HepG2 (cell line): ENCODE results near the gene ATP2B2. TPM values are rescaled to one million over a fixed set of nuclear protein-coding genes. Genes with fewer than 3 reads are reported as not detected.
A peak's percentile ranks its signal among the peaks of the same experiment; 100 is the strongest.

Experiments
- ASH2L ChIP-seq: fragments of 300-600, 200-600 bp; sonication (generic); IDR thresholded peaks from 2 replicates; pipeline ENCODE4 v1.7.0; 2017; ENCODE audit warnings: low read depth, mild to moderate bottlenecking, moderate library complexity, mixed read lengths, low read length; ENCODE audit not compliant: insufficient read length
- JUN ChIP-seq: sonication (generic); formaldehyde crosslinking; IDR thresholded peaks from 2 replicates; pipeline ENCODE4 v1.4.0; 2020; ENCODE audit warnings: mild to moderate bottlenecking, missing genetic modification reagents
- KDM6A ChIP-seq: IDR thresholded peaks from 2 replicates; pipeline ENCODE4 v1.6.1; 2016; ENCODE audit warnings: low read depth
- LCORL ChIP-seq, 2 experiments: fragments of 450-650 bp in 1 of 2; sonication (generic) in 1 of 2; formaldehyde crosslinking in 1 of 2; IDR thresholded peaks; 2 replicates each; pipeline versions ENCODE4 v1.5.0 to v1.6.1; 2017 to 2020; ENCODE audit warnings: antibody characterized with exemption in 1 of 2, missing genetic modification reagents in 1 of 2
- SETDB1 ChIP-seq: sonication (generic); formaldehyde crosslinking; IDR thresholded peaks from 2 replicates; pipeline ENCODE4 v1.5.1; 2020; ENCODE audit warnings: missing genetic modification reagents, mild to moderate bottlenecking, borderline replicate concordance
- ZNF10 ChIP-seq: sonication (generic); formaldehyde crosslinking; IDR thresholded peaks from 2 replicates; pipeline ENCODE4 v1.4.0; 2020; ENCODE audit warnings: mild to moderate bottlenecking, low read depth, missing genetic modification reagents, borderline replicate concordance
- ZNF782 ChIP-seq: sonication (generic); formaldehyde crosslinking; IDR thresholded peaks from 2 replicates; pipeline ENCODE4 v1.4.0; 2020; ENCODE audit warnings: missing genetic modification reagents, mild to moderate bottlenecking, borderline replicate concordance
- polyA plus RNA-seq, 8 experiments: library from polyadenylated mRNA; depleted of rRNA in 3 of 8; stranded (reverse) in 7 of 8; unstranded in 1 of 8; fragments of >200 nt; fragmentation: Illumina TruSeq in 4 of 8; extraction: Trizol in 4 of 8; gene quantifications; 2 replicates each; pipeline versions ENCODE4 v1.2.1 to v1.2.3, GENCODE V29; 2011 to 2016; ENCODE audit warnings: low read depth in 4 of 8, missing spikeins in 1 of 8, mixed read lengths in 1 of 8; ENCODE audit not compliant: insufficient read depth in 1 of 8
- total RNA-seq, 5 experiments: library from RNA; depleted of rRNA; stranded (reverse); fragments of >200 nt; fragmentation: Illumina TruSeq; extraction: Trizol; gene quantifications; 2 replicates each; pipeline ENCODE4 v1.2.3, GENCODE V29; 2016; ENCODE audit warnings: low read depth in 1 of 5
- TF ChIP-seq, protein P1 (sequence below): sonication (generic); formaldehyde crosslinking; IDR thresholded peaks from 2 replicates; pipeline ENCODE4 v1.8.1; 2023; ENCODE audit warnings: mild to moderate bottlenecking, inconsistent platforms, moderate library complexity, missing genetic modification reagents, borderline replicate concordance
- TF ChIP-seq, protein P2 (sequence below): sonication (generic); formaldehyde crosslinking; IDR thresholded peaks from 2 replicates; pipeline ENCODE4 v1.8.0; 2022; ENCODE audit warnings: low read depth, missing genetic modification reagents
- TF ChIP-seq, protein P3 (sequence below): sonication (generic); formaldehyde crosslinking; IDR thresholded peaks from 2 replicates; pipeline ENCODE4 v1.4.0; 2020; ENCODE audit warnings: mild to moderate bottlenecking, missing genetic modification reagents
- TF ChIP-seq, protein P4 (sequence below): sonication (generic); formaldehyde crosslinking; IDR thresholded peaks from 2 replicates; pipeline ENCODE4 v1.4.0; 2020; ENCODE audit warnings: missing genetic modification reagents
- TF ChIP-seq, protein P5 (sequence below): sonication (generic); formaldehyde crosslinking; IDR thresholded peaks from 2 replicates; pipeline ENCODE4 v1.5.1; 2020; ENCODE audit warnings: mild to moderate bottlenecking, moderate library complexity, missing genetic modification reagents
- TF ChIP-seq, protein P6 (sequence below): sonication (generic); formaldehyde crosslinking; IDR thresholded peaks from 2 replicates; pipeline ENCODE4 v1.5.0; 2020; ENCODE audit warnings: missing genetic modification reagents
- TF ChIP-seq, protein P7 (sequence below): sonication (generic); formaldehyde crosslinking; IDR thresholded peaks from 2 replicates; pipeline ENCODE4 v1.4.0; 2020; ENCODE audit warnings: missing genetic modification reagents

Gene ATP2B2
- total and polyA plus RNA-seq, 2 of the 13 experiments (the other 11 are each of a cell fraction or from before 2014, with no cell fraction given) = 1.5 to 2.3 TPM

DNA sequence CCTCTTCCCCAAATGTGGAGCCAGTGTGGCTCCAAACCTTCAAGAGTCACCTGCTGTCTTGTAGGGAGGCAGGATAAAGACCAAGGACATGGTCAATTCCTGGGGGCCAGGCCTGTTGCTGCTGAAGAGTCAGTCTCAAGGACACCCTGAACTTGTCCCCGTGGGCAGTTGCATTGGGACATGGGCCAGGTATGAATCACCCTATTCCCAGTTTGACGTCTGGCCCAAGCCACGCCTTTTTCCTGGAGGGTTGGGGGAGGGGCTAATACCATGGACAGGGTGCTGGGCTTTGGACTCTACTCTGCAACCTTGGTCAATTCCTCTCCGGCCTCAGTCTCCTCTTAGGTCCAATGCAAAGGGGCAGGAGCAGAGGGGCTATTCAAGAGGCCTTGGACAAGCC lies 10.4 kb downstream of the ATP2B2 start (continued):
- TF ChIP-seq, protein P1, sequence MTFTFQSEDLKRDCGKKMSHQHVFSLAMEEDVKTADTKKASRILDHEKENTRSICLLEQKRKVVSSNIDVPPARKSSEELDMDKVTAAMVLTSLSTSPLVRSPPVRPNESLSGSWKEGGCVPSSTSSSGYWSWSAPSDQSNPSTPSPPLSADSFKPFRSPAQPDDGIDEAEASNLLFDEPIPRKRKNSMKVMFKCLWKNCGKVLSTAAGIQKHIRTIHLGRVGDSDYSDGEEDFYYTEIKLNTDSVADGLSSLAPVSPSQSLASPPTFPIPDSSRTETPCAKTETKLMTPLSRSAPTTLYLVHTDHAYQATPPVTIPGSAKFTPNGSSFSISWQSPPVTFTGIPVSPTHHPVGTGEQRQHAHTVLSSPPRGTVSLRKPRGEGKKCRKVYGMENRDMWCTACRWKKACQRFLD (CRISPR knock-in tag) = no peak
- TF ChIP-seq KDM6A (CRISPR knock-in tag) = 0 out of 2 replicates have a peak, but pooled peaks have one; percentile 23
- TF ChIP-seq ZNF782 = no peak
- no peak for TF ChIP-seq ASH2L
- TF ChIP-seq, protein P2, sequence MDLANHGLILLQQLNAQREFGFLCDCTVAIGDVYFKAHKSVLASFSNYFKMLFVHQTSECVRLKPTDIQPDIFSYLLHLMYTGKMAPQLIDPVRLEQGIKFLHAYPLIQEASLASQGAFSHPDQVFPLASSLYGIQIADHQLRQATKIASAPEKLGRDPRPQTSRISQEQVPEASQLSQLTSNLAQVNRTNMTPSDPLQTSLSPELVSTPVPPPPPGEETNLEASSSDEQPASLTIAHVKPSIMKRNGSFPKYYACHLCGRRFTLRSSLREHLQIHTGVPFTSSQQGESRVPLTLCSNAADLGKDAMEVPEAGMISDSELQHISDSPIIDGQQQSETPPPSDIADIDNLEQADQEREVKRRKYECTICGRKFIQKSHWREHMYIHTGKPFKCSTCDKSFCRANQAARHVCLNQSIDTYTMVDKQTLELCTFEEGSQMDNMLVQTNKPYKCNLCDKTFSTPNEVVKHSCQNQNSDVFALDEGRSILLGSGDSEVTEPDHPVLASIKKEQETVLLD (CRISPR knock-in tag) = no peak
- TF ChIP-seq LCORL (IDR thresholded peaks at IDR 0.05) = no peak
- peak; percentile 63; the same call in 1 of the 2 replicates for TF ChIP-seq LCORL (CRISPR knock-in tag; IDR thresholded peaks at IDR 0.05)
- no peak for TF ChIP-seq ZNF10 (CRISPR knock-in tag)
- TF ChIP-seq, protein P3, sequence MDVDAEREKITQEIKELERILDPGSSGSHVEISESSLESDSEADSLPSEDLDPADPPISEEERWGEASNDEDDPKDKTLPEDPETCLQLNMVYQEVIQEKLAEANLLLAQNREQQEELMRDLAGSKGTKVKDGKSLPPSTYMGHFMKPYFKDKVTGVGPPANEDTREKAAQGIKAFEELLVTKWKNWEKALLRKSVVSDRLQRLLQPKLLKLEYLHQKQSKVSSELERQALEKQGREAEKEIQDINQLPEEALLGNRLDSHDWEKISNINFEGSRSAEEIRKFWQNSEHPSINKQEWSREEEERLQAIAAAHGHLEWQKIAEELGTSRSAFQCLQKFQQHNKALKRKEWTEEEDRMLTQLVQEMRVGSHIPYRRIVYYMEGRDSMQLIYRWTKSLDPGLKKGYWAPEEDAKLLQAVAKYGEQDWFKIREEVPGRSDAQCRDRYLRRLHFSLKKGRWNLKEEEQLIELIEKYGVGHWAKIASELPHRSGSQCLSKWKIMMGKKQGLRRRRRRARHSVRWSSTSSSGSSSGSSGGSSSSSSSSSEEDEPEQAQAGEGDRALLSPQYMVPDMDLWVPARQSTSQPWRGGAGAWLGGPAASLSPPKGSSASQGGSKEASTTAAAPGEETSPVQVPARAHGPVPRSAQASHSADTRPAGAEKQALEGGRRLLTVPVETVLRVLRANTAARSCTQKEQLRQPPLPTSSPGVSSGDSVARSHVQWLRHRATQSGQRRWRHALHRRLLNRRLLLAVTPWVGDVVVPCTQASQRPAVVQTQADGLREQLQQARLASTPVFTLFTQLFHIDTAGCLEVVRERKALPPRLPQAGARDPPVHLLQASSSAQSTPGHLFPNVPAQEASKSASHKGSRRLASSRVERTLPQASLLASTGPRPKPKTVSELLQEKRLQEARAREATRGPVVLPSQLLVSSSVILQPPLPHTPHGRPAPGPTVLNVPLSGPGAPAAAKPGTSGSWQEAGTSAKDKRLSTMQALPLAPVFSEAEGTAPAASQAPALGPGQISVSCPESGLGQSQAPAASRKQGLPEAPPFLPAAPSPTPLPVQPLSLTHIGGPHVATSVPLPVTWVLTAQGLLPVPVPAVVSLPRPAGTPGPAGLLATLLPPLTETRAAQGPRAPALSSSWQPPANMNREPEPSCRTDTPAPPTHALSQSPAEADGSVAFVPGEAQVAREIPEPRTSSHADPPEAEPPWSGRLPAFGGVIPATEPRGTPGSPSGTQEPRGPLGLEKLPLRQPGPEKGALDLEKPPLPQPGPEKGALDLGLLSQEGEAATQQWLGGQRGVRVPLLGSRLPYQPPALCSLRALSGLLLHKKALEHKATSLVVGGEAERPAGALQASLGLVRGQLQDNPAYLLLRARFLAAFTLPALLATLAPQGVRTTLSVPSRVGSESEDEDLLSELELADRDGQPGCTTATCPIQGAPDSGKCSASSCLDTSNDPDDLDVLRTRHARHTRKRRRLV (CRISPR knock-in tag) = no peak
- no peak for TF ChIP-seq SETDB1
- TF ChIP-seq, protein P4, sequence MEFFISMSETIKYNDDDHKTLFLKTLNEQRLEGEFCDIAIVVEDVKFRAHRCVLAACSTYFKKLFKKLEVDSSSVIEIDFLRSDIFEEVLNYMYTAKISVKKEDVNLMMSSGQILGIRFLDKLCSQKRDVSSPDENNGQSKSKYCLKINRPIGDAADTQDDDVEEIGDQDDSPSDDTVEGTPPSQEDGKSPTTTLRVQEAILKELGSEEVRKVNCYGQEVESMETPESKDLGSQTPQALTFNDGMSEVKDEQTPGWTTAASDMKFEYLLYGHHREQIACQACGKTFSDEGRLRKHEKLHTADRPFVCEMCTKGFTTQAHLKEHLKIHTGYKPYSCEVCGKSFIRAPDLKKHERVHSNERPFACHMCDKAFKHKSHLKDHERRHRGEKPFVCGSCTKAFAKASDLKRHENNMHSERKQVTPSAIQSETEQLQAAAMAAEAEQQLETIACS (CRISPR knock-in tag) = no peak
- peak; percentile 63; the same call in 1 of the 2 replicates for TF ChIP-seq JUN (CRISPR knock-in tag)
- TF ChIP-seq, protein P5, sequence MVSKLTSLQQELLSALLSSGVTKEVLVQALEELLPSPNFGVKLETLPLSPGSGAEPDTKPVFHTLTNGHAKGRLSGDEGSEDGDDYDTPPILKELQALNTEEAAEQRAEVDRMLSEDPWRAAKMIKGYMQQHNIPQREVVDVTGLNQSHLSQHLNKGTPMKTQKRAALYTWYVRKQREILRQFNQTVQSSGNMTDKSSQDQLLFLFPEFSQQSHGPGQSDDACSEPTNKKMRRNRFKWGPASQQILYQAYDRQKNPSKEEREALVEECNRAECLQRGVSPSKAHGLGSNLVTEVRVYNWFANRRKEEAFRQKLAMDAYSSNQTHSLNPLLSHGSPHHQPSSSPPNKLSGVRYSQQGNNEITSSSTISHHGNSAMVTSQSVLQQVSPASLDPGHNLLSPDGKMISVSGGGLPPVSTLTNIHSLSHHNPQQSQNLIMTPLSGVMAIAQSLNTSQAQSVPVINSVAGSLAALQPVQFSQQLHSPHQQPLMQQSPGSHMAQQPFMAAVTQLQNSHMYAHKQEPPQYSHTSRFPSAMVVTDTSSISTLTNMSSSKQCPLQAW (CRISPR knock-in tag) = peak; percentile 19; the same call in 1 of the 2 replicates
- TF ChIP-seq, protein P6, sequence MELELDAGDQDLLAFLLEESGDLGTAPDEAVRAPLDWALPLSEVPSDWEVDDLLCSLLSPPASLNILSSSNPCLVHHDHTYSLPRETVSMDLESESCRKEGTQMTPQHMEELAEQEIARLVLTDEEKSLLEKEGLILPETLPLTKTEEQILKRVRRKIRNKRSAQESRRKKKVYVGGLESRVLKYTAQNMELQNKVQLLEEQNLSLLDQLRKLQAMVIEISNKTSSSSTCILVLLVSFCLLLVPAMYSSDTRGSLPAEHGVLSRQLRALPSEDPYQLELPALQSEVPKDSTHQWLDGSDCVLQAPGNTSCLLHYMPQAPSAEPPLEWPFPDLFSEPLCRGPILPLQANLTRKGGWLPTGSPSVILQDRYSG = no peak
- TF ChIP-seq, protein P7, sequence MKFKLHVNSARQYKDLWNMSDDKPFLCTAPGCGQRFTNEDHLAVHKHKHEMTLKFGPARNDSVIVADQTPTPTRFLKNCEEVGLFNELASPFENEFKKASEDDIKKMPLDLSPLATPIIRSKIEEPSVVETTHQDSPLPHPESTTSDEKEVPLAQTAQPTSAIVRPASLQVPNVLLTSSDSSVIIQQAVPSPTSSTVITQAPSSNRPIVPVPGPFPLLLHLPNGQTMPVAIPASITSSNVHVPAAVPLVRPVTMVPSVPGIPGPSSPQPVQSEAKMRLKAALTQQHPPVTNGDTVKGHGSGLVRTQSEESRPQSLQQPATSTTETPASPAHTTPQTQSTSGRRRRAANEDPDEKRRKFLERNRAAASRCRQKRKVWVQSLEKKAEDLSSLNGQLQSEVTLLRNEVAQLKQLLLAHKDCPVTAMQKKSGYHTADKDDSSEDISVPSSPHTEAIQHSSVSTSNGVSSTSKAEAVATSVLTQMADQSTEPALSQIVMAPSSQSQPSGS (CRISPR knock-in tag) = no peak; the same call in 1 of the 2 replicates
